HG03097 (cell line): ENCODE data around the gene HLA-DQA1.
"Not testable (repeated sequence)": the region's sequence is repeated elsewhere in the genome, so short reads cannot be mapped to it uniquely, and the experiment has no call there.

ENCODE experiments used
- ATAC-seq: cut with Tn5 transposase; IDR thresholded peaks from one replicate; pipeline ENCODE4 v1.9.1; 2021; ENCODE audit not compliant: unreplicated experiment, low FRiP score

Gene HLA-DQA1

DNA sequence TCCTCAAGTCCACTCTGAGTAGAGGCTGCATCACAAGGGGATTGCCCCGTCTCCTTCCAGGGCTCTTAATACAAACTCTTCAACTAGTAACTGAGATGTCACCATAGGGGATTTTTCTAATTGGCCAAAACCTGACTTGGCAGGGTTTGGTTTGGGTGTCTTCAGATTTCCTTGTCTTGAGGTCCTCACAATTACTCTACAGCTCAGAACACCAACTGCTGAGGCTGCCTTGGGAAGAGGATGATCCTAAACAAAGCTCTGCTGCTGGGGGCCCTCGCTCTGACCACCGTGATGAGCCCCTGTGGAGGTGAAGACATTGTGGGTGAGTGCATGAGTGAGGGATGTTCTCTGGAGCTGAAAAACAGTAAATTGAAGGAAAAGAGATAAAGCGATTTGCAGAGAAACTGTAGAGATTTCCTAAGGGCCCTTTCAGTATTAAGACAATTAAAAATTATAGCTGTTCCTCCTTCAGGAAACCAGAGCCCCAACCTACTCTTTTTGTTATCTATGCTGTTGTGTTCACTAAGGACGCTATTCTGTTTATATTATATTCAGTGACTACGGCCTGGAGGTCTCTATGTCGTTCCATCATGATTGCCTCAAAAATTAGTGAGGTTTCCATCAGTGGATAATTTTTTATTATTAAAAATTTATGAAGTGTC, at the start of gene HLA-DQA1:
HLA-DQA1 (plus strand) TSS at position 188 of the 662 bp plus-strand sequence; CDS start at position 241, 53 bp downstream.
- ATAC-seq: peak; percentile 60

GRCh38 chr6:32588156-32588555, 49.0 kb upstream of the HLA-DQA1 start:
- no peak for ATAC-seq

DNA sequence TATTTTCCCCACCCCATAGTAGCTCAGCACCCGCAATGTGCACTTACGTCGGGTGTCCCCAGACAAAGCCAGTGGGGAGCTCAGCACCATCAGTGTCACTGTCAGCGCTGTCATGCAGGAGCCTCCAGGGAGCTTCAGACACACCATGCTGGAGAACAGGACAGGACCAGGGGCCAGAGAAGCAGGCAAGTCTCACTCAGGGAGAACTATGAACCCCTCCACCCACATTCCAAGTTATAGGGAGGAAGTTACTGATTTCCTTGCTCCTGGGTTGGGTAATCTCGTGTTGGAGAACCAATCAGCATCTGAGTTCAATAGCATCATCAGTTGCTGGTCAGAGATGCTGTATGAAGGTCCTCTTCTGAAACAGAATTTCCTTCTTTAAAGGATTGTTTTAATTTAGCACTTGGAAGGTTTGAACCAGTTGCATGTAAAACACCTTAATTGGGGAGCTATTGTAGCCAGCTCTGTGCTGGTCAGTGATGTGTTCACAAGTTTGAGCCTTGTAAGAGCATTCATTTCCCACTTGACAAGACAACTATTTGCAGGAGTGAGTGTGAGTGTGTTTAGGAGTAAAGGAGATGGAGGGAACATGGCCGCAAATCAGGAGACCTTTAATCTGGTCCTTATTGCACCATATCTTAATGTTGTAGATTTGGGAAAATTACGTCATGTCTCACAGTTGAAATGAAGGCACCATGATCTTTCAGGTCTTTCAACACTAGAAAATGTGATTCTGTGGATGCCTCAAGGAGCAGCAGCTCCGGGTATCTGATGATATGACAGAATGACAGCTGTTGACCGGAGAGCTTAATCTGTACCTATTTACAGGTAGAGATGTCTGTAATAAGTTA, 47.4 kb upstream of the HLA-DQA1 start, which contains the start of gene HLA-DRB1:
HLA-DRB1 (minus strand) TSS at position 253 of the 854 bp plus-strand sequence; CDS start at position 147, 106 bp downstream.
- ATAC-seq: peak; percentile 85

GRCh38 chr6:32590713-32591112, 46.5 kb upstream of the HLA-DQA1 start:
- not testable (repeated sequence) for ATAC-seq

DNA sequence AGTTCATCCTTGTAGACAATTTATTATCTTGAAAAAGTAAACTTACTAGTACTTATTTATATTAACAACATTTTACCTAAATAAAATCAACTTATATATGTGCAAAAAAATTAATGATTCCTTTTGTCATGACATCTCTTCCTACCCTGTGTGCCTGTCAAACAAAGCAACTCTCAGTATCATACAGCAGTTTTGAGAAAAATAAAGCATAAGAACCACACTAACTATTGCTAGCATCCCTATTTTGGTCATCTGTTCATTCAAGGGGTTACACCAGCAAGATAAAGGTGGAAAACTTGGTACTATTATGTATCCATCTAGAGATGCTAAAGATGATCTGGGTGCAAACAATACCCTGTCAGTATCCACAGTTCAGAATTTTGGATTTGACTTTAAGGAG, 40.2 kb upstream of the HLA-DQA1 start:
- no peak for ATAC-seq

GRCh38 chr6:32602383-32602782, 34.8 kb upstream of the HLA-DQA1 start:
- ATAC-seq: no peak

- no peak for ATAC-seq
These were observed 34.0 kb upstream of the HLA-DQA1 start for GRCh38 chr6:32603222-32603621.

DNA sequence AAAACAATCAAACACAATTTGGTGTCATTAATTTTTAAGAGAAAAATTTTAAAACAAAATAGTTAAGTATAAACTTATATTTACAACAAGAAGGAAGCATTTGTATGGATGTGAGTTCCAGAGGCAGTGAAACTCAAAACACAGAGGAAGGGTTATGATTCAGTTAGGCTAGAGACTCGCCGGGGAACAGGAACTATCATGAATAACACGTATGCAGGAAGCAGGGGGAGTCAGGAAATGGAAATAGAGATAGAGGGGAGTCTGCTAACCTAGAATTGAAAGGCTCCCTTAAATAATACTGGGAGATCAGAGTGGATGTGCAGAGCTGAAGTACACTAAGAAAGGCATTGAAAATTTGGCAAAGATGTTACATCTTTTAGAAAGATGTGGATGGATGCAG, 33.3 kb upstream of the HLA-DQA1 start:
- no peak for ATAC-seq

- ATAC-seq: no peak
These were observed 32.8 kb upstream of the HLA-DQA1 start for GRCh38 chr6:32604434-32604877.

- ATAC-seq: no peak
These were observed 29.8 kb upstream of the HLA-DQA1 start for GRCh38 chr6:32607263-32607987.

DNA sequence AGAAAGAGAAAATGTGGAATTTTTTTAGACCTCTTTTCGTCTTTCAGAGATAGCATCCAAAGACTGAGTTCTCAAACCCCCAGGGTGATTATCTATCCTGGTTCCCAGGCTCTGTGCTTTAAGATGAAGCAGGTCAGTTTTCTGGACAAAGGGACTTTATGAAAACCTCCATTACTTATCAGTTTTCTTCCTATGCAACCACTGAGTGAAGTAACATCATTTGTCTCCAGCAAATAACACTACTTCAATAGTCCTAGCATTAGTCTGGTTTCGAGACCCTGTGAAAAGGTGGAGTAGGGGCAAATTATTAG, 29.3 kb upstream of the HLA-DQA1 start:
- ATAC-seq: no peak

- no peak for ATAC-seq
These were observed 28.8 kb upstream of the HLA-DQA1 start for GRCh38 chr6:32608362-32608761.

DNA sequence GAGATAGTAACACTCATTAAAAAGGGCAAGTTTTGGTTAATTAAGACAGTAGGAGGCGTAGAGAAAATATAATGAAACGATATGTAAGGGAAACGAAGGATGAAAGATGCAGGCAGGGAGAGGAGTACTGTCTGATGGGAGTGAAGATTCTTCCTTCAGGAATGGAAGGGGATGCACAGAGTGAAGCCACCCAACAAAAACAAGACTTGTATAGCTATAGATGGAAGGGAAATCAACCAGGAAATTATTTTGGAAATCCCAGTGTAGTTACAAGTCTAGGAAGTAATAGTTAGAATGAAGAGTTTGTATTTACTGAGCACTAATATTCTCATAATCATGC, 27.8 kb upstream of the HLA-DQA1 start:
- peak; percentile 12 for ATAC-seq

DNA sequence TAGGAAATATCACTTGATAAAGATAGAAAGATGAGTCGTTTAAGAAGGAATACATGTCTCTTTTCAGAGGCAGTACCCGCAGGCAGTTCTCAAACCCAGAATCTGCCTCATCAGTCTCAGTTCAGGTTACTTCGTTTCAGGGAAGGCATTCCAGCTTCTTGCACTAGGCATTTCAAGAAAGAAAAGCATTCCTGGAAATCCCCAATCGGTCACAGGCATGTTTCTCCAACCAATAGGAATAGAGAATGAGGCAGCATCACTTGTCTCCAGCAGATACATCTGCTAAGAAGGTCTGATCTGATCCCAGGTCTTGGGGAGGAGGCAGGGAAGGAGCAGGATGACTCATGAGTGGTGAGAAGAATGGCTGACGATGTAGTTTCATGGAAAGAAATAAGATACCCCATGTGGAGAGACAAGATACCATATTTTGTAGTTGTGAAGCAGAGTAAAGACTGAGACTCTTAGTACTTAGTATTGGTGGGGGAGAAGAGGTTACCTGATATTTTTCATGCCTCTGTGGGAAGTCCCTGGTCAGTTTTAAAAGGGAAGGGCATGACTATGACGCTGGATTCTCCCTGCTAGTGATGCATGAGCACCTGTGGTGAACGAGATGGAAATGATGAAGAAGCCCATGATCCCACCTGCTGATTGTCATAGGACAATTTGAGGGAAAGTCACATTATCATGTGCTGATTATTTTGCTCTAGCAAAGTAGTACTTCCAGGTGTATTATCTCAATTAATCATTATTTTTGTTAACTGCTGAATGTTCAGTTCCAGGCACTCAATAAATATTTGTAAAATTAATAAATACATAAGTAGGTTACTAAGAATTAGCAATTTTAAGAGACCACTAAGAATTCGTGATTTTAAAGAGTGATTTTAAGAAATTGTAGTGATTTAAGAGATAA, 27.2 kb upstream of the HLA-DQA1 start:
- peak; percentile 91 for ATAC-seq

- no peak for ATAC-seq
These were observed 26.4 kb upstream of the HLA-DQA1 start for GRCh38 chr6:32610682-32611296.

GRCh38 chr6:32613475-32613874, 23.7 kb upstream of the HLA-DQA1 start:
- no peak for ATAC-seq

- ATAC-seq: no peak
These were observed 22.7 kb upstream of the HLA-DQA1 start for GRCh38 chr6:32614366-32615081.

DNA sequence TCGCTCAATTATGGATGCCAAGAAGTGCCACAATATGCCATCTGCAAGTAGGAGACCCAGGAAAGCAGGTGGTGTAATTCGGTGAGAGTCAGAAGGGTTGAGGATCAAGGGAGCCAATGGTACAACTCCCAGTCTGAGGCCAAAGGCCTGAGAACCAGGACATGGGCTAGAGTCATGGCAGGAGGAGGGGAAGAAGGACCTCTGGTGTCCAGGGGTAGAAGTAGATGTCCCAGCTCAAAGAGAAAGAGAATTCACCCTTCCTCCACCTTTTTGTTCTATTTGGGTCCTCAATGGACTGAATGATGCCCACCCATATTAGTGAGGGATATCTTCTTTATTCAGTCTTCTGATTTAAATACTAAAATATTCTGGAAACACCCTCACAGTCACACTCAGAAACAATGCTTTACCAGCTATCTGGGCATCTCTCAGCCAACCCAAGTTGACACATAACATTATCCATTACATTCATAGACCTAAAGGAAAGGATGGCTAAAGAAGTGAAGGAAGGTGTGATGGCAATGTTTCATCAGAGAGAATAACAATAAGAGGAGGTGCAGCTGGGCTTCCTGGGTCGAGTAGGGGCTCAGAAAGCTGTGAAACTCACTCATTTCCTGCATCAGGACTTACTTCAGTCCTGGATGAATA, 21.2 kb upstream of the HLA-DQA1 start:
- no peak for ATAC-seq

- no peak for ATAC-seq
These were observed 19.5 kb upstream of the HLA-DQA1 start for GRCh38 chr6:32617751-32618150.
